IMR-90 (cell line): ENCODE results near the gene CDK10. TPM values are rescaled to one million over a fixed set of nuclear protein-coding genes. Genes with fewer than 3 reads are reported as not detected.

Experiments
- ATAC-seq: fragments of 200-7000 bp; cut with Tn5 transposase; 2 replicates; pipeline ENCODE4 v1.9.1; 2020; ENCODE audit warnings: low read depth, mild to moderate bottlenecking, moderate library complexity
- BruUV-seq: library from RNA; stranded (reverse); fragments of 400-500 nt; replicated peaks from 2 replicates; lab custom pipeline; 2021; lab: Mats Ljungman, UMichigan
- CTCF ChIA-PET: fragments of 300-600 bp; formaldehyde crosslinking; extraction: SDS; loops from one replicate; lab custom pipeline; 2021; ENCODE audit warnings: antibody characterized with exemption; lab: Yijun Ruan, JAX
- POLR2A ChIA-PET: fragments of 300-600 bp; sonication (Branson Sonifier 250); formaldehyde crosslinking; loops from one replicate; lab custom pipeline; 2022; ENCODE audit warnings: antibody characterized with exemption; ENCODE audit not compliant: unreplicated experiment; lab: Charles Lee
- DNase-seq: peaks from one replicate; pipeline ENCODE4 v3.0.0; 2013
- H2AFZ ChIP-seq: replicated peaks from 2 replicates; pipeline ENCODE3; 2013; ENCODE audit warnings: low read length, mild to moderate bottlenecking; ENCODE audit not compliant: poor library complexity
- H2AK5ac ChIP-seq: 2 replicates; pipeline ENCODE4 v1.6.1; 2013; ENCODE audit warnings: low read depth, low read length, inconsistent platforms
- H2AK9ac ChIP-seq: replicated peaks from 2 replicates; pipeline ENCODE3; 2013; ENCODE audit warnings: mild to moderate bottlenecking, low read depth, low read length, moderate library complexity; ENCODE audit not compliant: poor library complexity
- H2BK120ac ChIP-seq: 2 replicates; pipeline ENCODE4 v1.6.1; 2013; ENCODE audit warnings: low read depth, low read length, inconsistent platforms
- H2BK15ac ChIP-seq: 3 replicates; pipeline ENCODE4 v1.6.1; 2013; ENCODE audit warnings: low read depth, low read length, inconsistent platforms
- H2BK20ac ChIP-seq: 2 replicates; pipeline ENCODE4 v1.6.1; 2013; ENCODE audit warnings: low read depth, mild to moderate bottlenecking, inconsistent platforms, low read length, moderate library complexity
- H2BK5ac ChIP-seq: 2 replicates; pipeline ENCODE4 v1.6.1; 2013; ENCODE audit warnings: mild to moderate bottlenecking, low read depth, low read length, inconsistent platforms; ENCODE audit not compliant: poor library complexity, severe bottlenecking
- H3K14ac ChIP-seq: replicated peaks from 2 replicates; pipeline ENCODE4 v1.6.1; 2013; ENCODE audit warnings: low read depth, low read length, inconsistent platforms
- H3K18ac ChIP-seq: 2 replicates; pipeline ENCODE4 v1.6.1; 2013; ENCODE audit warnings: low read depth, low read length, control low read depth
- H3K23ac ChIP-seq: 2 replicates; pipeline ENCODE4 v1.6.1; 2013; ENCODE audit warnings: low read depth, low read length, inconsistent platforms
- H3K27ac ChIP-seq: 2 replicates; pipeline ENCODE4 v1.5.1; 2013; ENCODE audit warnings: mild to moderate bottlenecking, control low read depth, low read length; ENCODE audit not compliant: insufficient read depth
- H3K27me3 ChIP-seq: 2 replicates; pipeline ENCODE4 v1.6.1; 2013; ENCODE audit warnings: low read length; ENCODE audit not compliant: control insufficient read depth, insufficient read depth
- H3K36me3 ChIP-seq: 2 replicates; pipeline ENCODE4 v1.6.1; 2013; ENCODE audit warnings: low read length, mixed read lengths; ENCODE audit not compliant: control insufficient read depth, insufficient read depth
- H3K4ac ChIP-seq: 2 replicates; pipeline ENCODE4 v1.6.1; 2013; ENCODE audit warnings: low read depth, low read length, inconsistent platforms
- H3K4me1 ChIP-seq: 2 replicates; pipeline ENCODE4 v1.6.1; 2013; ENCODE audit warnings: low read length, mixed read lengths; ENCODE audit not compliant: control insufficient read depth, insufficient read depth
- H3K4me2 ChIP-seq: 2 replicates; pipeline ENCODE4 v1.6.1; 2013; ENCODE audit warnings: low read depth, mild to moderate bottlenecking, control low read depth, low read length, moderate library complexity
- H3K4me3 ChIP-seq: 2 replicates; pipeline ENCODE4 v1.5.1; 2013; ENCODE audit warnings: low read depth, mild to moderate bottlenecking, control low read depth, low read length, moderate library complexity; ENCODE audit not compliant: insufficient read depth
- H3K56ac ChIP-seq: 2 replicates; pipeline ENCODE4 v1.6.1; 2013; ENCODE audit warnings: low read length, inconsistent platforms; ENCODE audit not compliant: insufficient read depth; ENCODE audit errors: extremely low read depth
- H3K79me1 ChIP-seq, 2 experiments: 2 replicates each; pipeline ENCODE4 v1.6.1; 2013; ENCODE audit warnings: low read length in 2 of 2, inconsistent platforms in 1 of 2, low read depth in 1 of 2
- H3K9ac ChIP-seq: 2 replicates; pipeline ENCODE4 v1.6.1; 2013; ENCODE audit warnings: low read depth, low read length, control low read depth
- H3K9me1 ChIP-seq: 2 replicates; pipeline ENCODE4 v1.6.1; 2013; ENCODE audit warnings: low read length, inconsistent platforms; ENCODE audit not compliant: insufficient read depth
- H3K9me3 ChIP-seq: 2 replicates; pipeline ENCODE4 v1.6.1; 2013; ENCODE audit warnings: low read length; ENCODE audit not compliant: control insufficient read depth, insufficient read depth
- H4K20me1 ChIP-seq: 2 replicates; pipeline ENCODE4 v1.6.1; 2013; ENCODE audit warnings: low read length, inconsistent platforms; ENCODE audit not compliant: insufficient read depth
- H4K5ac ChIP-seq: 2 replicates; pipeline ENCODE4 v1.6.1; 2013; ENCODE audit warnings: mild to moderate bottlenecking, low read depth, low read length, control low read depth
- H4K8ac ChIP-seq, 2 experiments: 2 replicates each; pipeline ENCODE4 v1.6.1; 2013; ENCODE audit warnings: low read depth in 2 of 2, low read length in 2 of 2, control low read depth in 1 of 2, inconsistent platforms in 1 of 2
- H4K91ac ChIP-seq: 2 replicates; pipeline ENCODE4 v1.6.1; 2013; ENCODE audit warnings: low read depth, low read length, inconsistent platforms; ENCODE audit not compliant: insufficient read depth
- CEBPB ChIP-seq: IDR thresholded peaks from 2 replicates; pipeline ENCODE4 v1.6.1; 2012; ENCODE audit warnings: low read depth, low read length, improper control_type of control experiment
- CTCF ChIP-seq: conservative IDR thresholded peaks from 2 replicates; pipeline ENCODE4 v1.5.1; 2012; ENCODE audit warnings: mild to moderate bottlenecking, low read depth, low read length, improper control_type of control experiment
- POLR2A ChIP-seq: IDR thresholded peaks from 2 replicates; pipeline ENCODE4 v1.6.1; 2012; ENCODE audit warnings: mild to moderate bottlenecking, low read depth, low read length
- WGBS, 2 experiments: methylation state at CpG; one replicate each; pipeline versions ENCODE4 v1.1.5 to v1.1.7; 2013; ENCODE audit warnings: missing lambda C conversion rate in 2 of 2; ENCODE audit not compliant: insufficient read length in 1 of 2; ENCODE audit errors: extremely low coverage in 2 of 2; 5-methylcytosine and 5-hydroxymethylcytosine counted together
- dilution Hi-C: fragments of 300-500 bp; cut with HindIII; formaldehyde crosslinking; loops from one replicate; pipeline ENCODE4 v1.14.3; 2018; ENCODE audit warnings: low sequenced_read_pairs; ENCODE audit not compliant: unreplicated experiment
- in situ Hi-C: fragments of 300-500 bp; cut with MboI; formaldehyde crosslinking; loops from 3 replicates; pipeline ENCODE4 v1.14.3; 2019; ENCODE audit warnings: low sequenced_read_pairs, inconsistent platforms, mixed read lengths
- intact Hi-C: fragments of 100-400 bp; cut with micrococcal nuclease; formaldehyde crosslinking; loops from 2 replicates; pipeline ENCODE4 v1.10.0; 2022
- polyA plus RNA-seq, 3 experiments: library from polyadenylated mRNA; depleted of rRNA; stranded (reverse); fragments of >200 nt; gene quantifications; 2 replicates each; pipeline ENCODE4 v1.2.3, GENCODE V29; 2012; ENCODE audit warnings: low replicate concordance in 1 of 3
- total RNA-seq: library from RNA; depleted of rRNA; stranded (reverse); fragments of >200 nt; gene quantifications from 2 replicates; pipeline ENCODE4 v1.2.3, GENCODE V29; 2012

CDK10 gene
- total and polyA plus RNA-seq, 2 of the 4 experiments (the other 2 are of a cell fraction), result 19.5 to 61.8 TPM

DNA sequence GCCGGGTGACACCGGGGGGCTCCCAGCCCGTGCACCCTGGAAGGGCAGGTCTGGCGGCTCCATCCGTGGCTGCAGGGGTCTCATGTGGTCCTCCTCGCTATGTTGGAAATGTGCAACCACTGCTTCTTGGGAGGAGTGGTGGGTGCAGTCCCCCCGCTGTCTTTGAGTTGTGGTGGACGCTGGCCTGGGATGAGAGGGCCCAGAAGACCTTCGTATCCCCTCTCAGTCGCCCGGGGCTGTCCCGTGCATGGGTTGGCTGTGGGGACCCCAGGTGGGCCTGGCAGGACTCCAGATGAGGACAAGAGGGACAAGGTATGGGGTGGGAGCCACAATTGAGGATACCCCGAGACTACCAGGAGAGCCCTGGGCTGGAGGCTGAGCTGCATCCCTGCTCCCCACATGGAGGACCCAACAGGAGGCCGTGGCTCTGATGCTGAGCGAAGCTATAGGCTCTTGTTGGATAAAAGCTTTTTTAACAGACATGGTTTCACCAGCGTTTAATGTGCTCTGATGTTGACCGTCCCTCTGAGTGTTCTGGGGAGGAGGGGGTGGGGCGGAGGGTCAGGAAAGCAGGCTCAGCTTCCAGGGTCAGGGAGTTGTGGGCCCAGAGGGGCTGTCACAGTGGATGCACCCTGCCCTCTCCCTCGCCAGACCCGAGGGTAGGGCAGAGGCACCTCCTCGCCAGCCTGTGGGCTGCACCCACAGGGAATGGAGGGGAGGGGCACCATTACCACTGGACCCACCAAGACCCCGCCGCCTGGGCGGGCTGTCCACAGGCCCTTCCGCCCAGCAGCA, 9.6 kb downstream of the CDK10 start:
- no peak overlapping the region for H4K5ac ChIP-seq
- no peak for DNase-seq
- no peak overlapping the region for H2BK20ac ChIP-seq
- ATAC-seq, result no peak
- peaks cover 32% of the 10 kb centered on the region for H4K20me1 ChIP-seq
- H2AK9ac ChIP-seq, result peak overlapping the region; percentile 85
- H3K9me1 ChIP-seq, result no peaks in the 10 kb centered on the region
- no peak overlapping the region for H4K8ac ChIP-seq
- H3K23ac ChIP-seq, result no peak overlapping the region
- 81% methylated on average over 8 of the region's 25 CpGs; no CpG with 5 or more reads in 1 of the 2 experiments for WGBS, 2 experiments
- TF ChIP-seq POLR2A (peak; percentile 13; the same call in 1 of the 2 replicates), CEBPB (no peak), CTCF (no peak)
- no peak overlapping the region for H3K4me2 ChIP-seq
- no peak overlapping the region for H2AK5ac ChIP-seq
- intact Hi-C loops (no loop called here), dilution Hi-C loops (no loop called here), in situ Hi-C loops (no loop called here)
- H3K79me1 ChIP-seq, result peaks cover 5 to 24% of the 10 kb centered on the region in 2 experiments; a peak in 2 of 4 replicates
- H4K91ac ChIP-seq, result no peak overlapping the region
- H3K4me3 ChIP-seq, result no peak overlapping the region
- H2BK15ac ChIP-seq, result no peak overlapping the region
- H2BK5ac ChIP-seq, result no peak overlapping the region
- H3K14ac ChIP-seq, result no peak overlapping the region
- H3K4me1 ChIP-seq, result peaks cover 7% of the 10 kb centered on the region
- ChIA-PET CTCF (no interaction called here), POLR2A (no interaction called here)
- H3K4ac ChIP-seq, result no peak overlapping the region
- peaks cover 45% of the 10 kb centered on the region for H3K36me3 ChIP-seq
- no peak overlapping the region for H3K18ac ChIP-seq
- BruUV-seq, result no TSS peak
- no peak overlapping the region for H3K27ac ChIP-seq
- no peak overlapping the region for H2AFZ ChIP-seq
- H3K27me3 ChIP-seq, result no peaks in the 10 kb centered on the region
- H2BK120ac ChIP-seq, result no peak overlapping the region
- H3K9me3 ChIP-seq, result no peaks in the 10 kb centered on the region
- no peak overlapping the region for H3K56ac ChIP-seq
- H3K9ac ChIP-seq, result no peak overlapping the region
